ENCODE data around the gene CCL27.
A peak's percentile ranks its signal among the peaks of the same experiment; 100 is the strongest.

Gene CCL27

GRCh38 chr9:34662526-34663302 is at the start of gene CCL27:
Gene CCL27 (minus strand): TSS chr9:34662657. CDS start chr9:34662633, 24 bp downstream.
- DNase-seq, result no peak

- DNase-seq, result no peak
These were observed 49.7 kb upstream of the CCL27 start for GRCh38 chr9:34712140-34712539.

GRCh38 chr9:34710023-34710422 is 47.6 kb upstream of the CCL27 start, which contains the start of gene CCL21:
Gene CCL21 (minus strand): TSS chr9:34710136. CDS start chr9:34710066, 70 bp downstream.
- no peak for DNase-seq

- DNase-seq, result no peak
These were observed 46.9 kb upstream of the CCL27 start for GRCh38 chr9:34709196-34709978.

- DNase-seq, result no peak
These were observed 44.7 kb upstream of the CCL27 start for GRCh38 chr9:34707130-34707529.

GRCh38 chr9:34701769-34702736 is 39.6 kb upstream of the CCL27 start:
- peak; percentile 90 for DNase-seq

GRCh38 chr9:34701023-34701768 is 38.7 kb upstream of the CCL27 start:
- peak; percentile 93 for DNase-seq

- DNase-seq, result no peak
These were observed 32.4 kb upstream of the CCL27 start for GRCh38 chr9:34694811-34695210.

- no peak for DNase-seq
These were observed 31.1 kb upstream of the CCL27 start for GRCh38 chr9:34693560-34693959.

GRCh38 chr9:34691936-34692315 is 29.5 kb upstream of the CCL27 start:
- DNase-seq, result no peak

- DNase-seq, result no peak
These were observed 28.8 kb upstream of the CCL27 start, which contains the start of gene CCL19 for GRCh38 chr9:34690983-34691935. Gene CCL19 (minus strand): TSS chr9:34691276. CDS start chr9:34691139, 137 bp downstream.

GRCh38 chr9:34689512-34689911 is 27.1 kb upstream of the CCL27 start:
- no peak for DNase-seq

GRCh38 chr9:34689116-34689470 is 26.6 kb upstream of the CCL27 start:
- DNase-seq, result no peak

- no peak for DNase-seq
These were observed 26.1 kb upstream of the CCL27 start for GRCh38 chr9:34688329-34689115.

GRCh38 chr9:34687276-34688030 is 25.0 kb upstream of the CCL27 start:
- DNase-seq, result no peak

GRCh38 chr9:34686732-34687131 is 24.3 kb upstream of the CCL27 start:
- no peak for DNase-seq

- DNase-seq, result no peak
These were observed 23.8 kb upstream of the CCL27 start for GRCh38 chr9:34686231-34686630.

GRCh38 chr9:34685591-34685990 is 23.1 kb upstream of the CCL27 start:
- DNase-seq, result no peak

GRCh38 chr9:34684816-34685215 is 22.4 kb upstream of the CCL27 start:
- no peak for DNase-seq

All from retina (tissue), 1 donor.